Right atrium auricular region (tissue), 2 donors: ENCODE data around the gene DNAH8. TPM values are rescaled to one million over a fixed set of nuclear protein-coding genes. Genes with fewer than 3 reads are reported as not detected.

ENCODE experiments used
- DNase-seq: peaks from one replicate; pipeline ENCODE4 v3.0.0-alpha.2; 2019; ENCODE audit warnings: low spot score
- H3K27ac ChIP-seq, 2 donors: fragments of 200-600 bp; sonication (generic); 1 replicate in 1 of 2; 2 replicates in 1 of 2; pipeline ENCODE4 v1.5.1; 2016 to 2019
- H3K27me3 ChIP-seq, 2 donors: fragments of 200-600 bp; sonication (generic); one replicate each; pipeline versions ENCODE4 v1.5.1 to v1.6.0; 2017 to 2019
- H3K36me3 ChIP-seq: fragments of 200-600 bp; sonication (generic); one replicate; pipeline ENCODE4 v1.5.1; 2016
- H3K4me1 ChIP-seq, 2 donors: fragments of 200-600 bp; sonication (generic); one replicate each; pipeline versions ENCODE4 v1.5.1 to v1.6.0; 2017 to 2019
- H3K4me3 ChIP-seq, 2 donors: fragments of 200-600 bp; sonication (generic); 1 replicate in 1 of 2; 2 replicates in 1 of 2; pipeline ENCODE4 v1.5.1; 2017 to 2019; ENCODE audit warnings: mild to moderate bottlenecking in 1 of 2, moderate library complexity in 1 of 2
- H3K9me3 ChIP-seq, 2 donors: fragments of 200-600 bp; sonication (generic); one replicate each; pipeline ENCODE4 v1.5.1; 2019
- CTCF ChIP-seq, 2 donors: fragments of 200-600 bp; sonication (generic); IDR thresholded peaks; one replicate each; pipeline ENCODE4 v1.5.1; 2019; ENCODE audit warnings: antibody characterized with exemption in 2 of 2
- total RNA-seq, 2 donors: library from RNA; depleted of rRNA; stranded (reverse); fragments of >200 nt; gene quantifications; one replicate each; pipeline ENCODE4 v1.1.0, GENCODE V29; 2016

The DNAH8 gene
- total RNA-seq, 2 donors from 2014 or later = 0.04 TPM; not detected in 1

GRCh38 chr6:38942965-38943364 lies 227.9 kb downstream of the DNAH8 start:
- TF ChIP-seq CTCF (IDR thresholded peaks at IDR 0.05) = no peak
- no peaks in the 10 kb centered on the region for H3K4me1 ChIP-seq
- no peaks in the 10 kb centered on the region for H3K36me3 ChIP-seq

GRCh38 chr6:38943964-38944363 lies 228.9 kb downstream of the DNAH8 start:
- no peak for DNase-seq
- Histone ChIP-seq H3K27me3 (no peaks in the 10 kb centered on the region), H3K36me3 (no peaks in the 10 kb centered on the region), H3K27ac (no peak overlapping the region), H3K4me3 (no peak overlapping the region), H3K9me3 (no peaks in the 10 kb centered on the region), H3K4me1 (no peaks in the 10 kb centered on the region)
- TF ChIP-seq CTCF (IDR thresholded peaks at IDR 0.05) = no peak

More at GRCh38 chr6:38942965-38943364, 227.9 kb downstream of the DNAH8 start:
- H3K27me3 ChIP-seq = no peaks in the 10 kb centered on the region
- H3K9me3 ChIP-seq = no peaks in the 10 kb centered on the region
- H3K27ac ChIP-seq = no peak overlapping the region
- no peak for DNase-seq
- no peak overlapping the region for H3K4me3 ChIP-seq

GRCh38 chr6:38944655-38945279 lies 229.7 kb downstream of the DNAH8 start:
- Histone ChIP-seq H3K27me3 (no peaks in the 10 kb centered on the region), H3K36me3 (no peaks in the 10 kb centered on the region)

GRCh38 chr6:38955861-38956260 lies 240.8 kb downstream of the DNAH8 start:
- Histone ChIP-seq H3K27ac (no peak overlapping the region), H3K9me3 (no peaks in the 10 kb centered on the region), H3K36me3 (no peaks in the 10 kb centered on the region), H3K4me1 (no peaks in the 10 kb centered on the region), H3K4me3 (no peak overlapping the region), H3K27me3 (no peaks in the 10 kb centered on the region)
- DNase-seq = no peak
- no peak for TF ChIP-seq CTCF (IDR thresholded peaks at IDR 0.05)

More at GRCh38 chr6:38944655-38945279, 229.7 kb downstream of the DNAH8 start:
- H3K4me3 ChIP-seq = no peak overlapping the region
- no peaks in the 10 kb centered on the region for H3K9me3 ChIP-seq
- no peaks in the 10 kb centered on the region for H3K4me1 ChIP-seq
- no peak for TF ChIP-seq CTCF (IDR thresholded peaks at IDR 0.05)
- H3K27ac ChIP-seq = no peak overlapping the region
- DNase-seq = no peak

- TF ChIP-seq CTCF (IDR thresholded peaks at IDR 0.05) = no peak
- H3K4me3 ChIP-seq = no peak overlapping the region
- no peak for DNase-seq
- no peaks in the 10 kb centered on the region for H3K36me3 ChIP-seq
- no peaks in the 10 kb centered on the region for H3K9me3 ChIP-seq
- no peak overlapping the region for H3K27ac ChIP-seq
- H3K27me3 ChIP-seq = no peaks in the 10 kb centered on the region
- H3K4me1 ChIP-seq = no peaks in the 10 kb centered on the region
These were observed 242.3 kb downstream of the DNAH8 start for GRCh38 chr6:38957426-38957825.

GRCh38 chr6:38959138-38959537 lies 244.0 kb downstream of the DNAH8 start:
- DNase-seq = no peak
- no peaks in the 10 kb centered on the region for H3K4me1 ChIP-seq
- H3K36me3 ChIP-seq = no peaks in the 10 kb centered on the region
- H3K27ac ChIP-seq = no peak overlapping the region
- H3K4me3 ChIP-seq = no peak overlapping the region
- H3K9me3 ChIP-seq = no peaks in the 10 kb centered on the region
- H3K27me3 ChIP-seq = no peaks in the 10 kb centered on the region
- no peak for TF ChIP-seq CTCF (IDR thresholded peaks at IDR 0.05)
